HG03196 (cell line): Measurements from ENCODE around the gene RAB1B.
"Not testable (repeated sequence)": the region's sequence is repeated elsewhere in the genome, so short reads cannot be mapped to it uniquely, and the experiment has no call there.

Experiments
- ATAC-seq: cut with Tn5 transposase; IDR thresholded peaks from one replicate; pipeline ENCODE4 v1.9.1; 2021; ENCODE audit not compliant: unreplicated experiment

RAB1B gene

GRCh38 chr11:66294626-66295620, 26.5 kb downstream of the RAB1B start:
- ATAC-seq, result no peak

GRCh38 chr11:66297610-66298009, 29.2 kb downstream of the RAB1B start:
- no peak for ATAC-seq

- no peak for ATAC-seq
Observed at GRCh38 chr11:66299186-66299585, 30.7 kb downstream of the RAB1B start.

- no peak for ATAC-seq
Observed at GRCh38 chr11:66302656-66303055, 34.2 kb downstream of the RAB1B start.

GRCh38 chr11:66309475-66309874, 41.0 kb downstream of the RAB1B start:
- no peak for ATAC-seq

- no peak for ATAC-seq
Observed at GRCh38 chr11:66310324-66310723, 41.9 kb downstream of the RAB1B start.

- not testable (repeated sequence) for ATAC-seq
Observed at GRCh38 chr11:66310803-66311440, 42.5 kb downstream of the RAB1B start.

- ATAC-seq, result no peak
Observed at GRCh38 chr11:66311470-66311964, 43.1 kb downstream of the RAB1B start.

- ATAC-seq, result peak; percentile 70
Observed at GRCh38 chr11:66311965-66312548, 43.6 kb downstream of the RAB1B start.

GRCh38 chr11:66312549-66313320, 44.3 kb downstream of the RAB1B start:
- ATAC-seq, result peak; percentile 60

GRCh38 chr11:66313321-66314185, 45.1 kb downstream of the RAB1B start:
- no peak for ATAC-seq

- no peak for ATAC-seq
Observed at GRCh38 chr11:66314186-66314501, 45.7 kb downstream of the RAB1B start.

GRCh38 chr11:66314561-66315497, 46.4 kb downstream of the RAB1B start:
- no peak for ATAC-seq

GRCh38 chr11:66315498-66315885, 47.1 kb downstream of the RAB1B start:
- ATAC-seq, result no peak

GRCh38 chr11:66315921-66316811, 47.7 kb downstream of the RAB1B start:
- no peak for ATAC-seq

- no peak for ATAC-seq
Observed at GRCh38 chr11:66316849-66317251, 48.4 kb downstream of the RAB1B start, which contains the start of gene CD248. CD248 (minus strand) TSS chr11:66317044; CDS start chr11:66317027, 17 bp downstream.

GRCh38 chr11:66317322-66317722, 48.9 kb downstream of the RAB1B start:
- no peak for ATAC-seq
